Brain microvascular endothelial cell (primary cell): ENCODE measurements around the gene NCF4.

ENCODE experiments used
- DNase-seq: peaks from one replicate; pipeline ENCODE4 v3.0.0-alpha.2; 2020
- H3K27ac ChIP-seq: fragments of 250-450 bp; sonication (Bioruptor Pico); 2 replicates; pipeline ENCODE4 v1.5.1; 2020; ENCODE audit warnings: mild to moderate bottlenecking, moderate library complexity
- H3K27me3 ChIP-seq: fragments of 250-450 bp; sonication (Bioruptor Pico); replicated peaks from 2 replicates; pipeline ENCODE4 v1.5.1; 2020; ENCODE audit warnings: mild to moderate bottlenecking
- H3K36me3 ChIP-seq: fragments of 250-450 bp; sonication (Bioruptor Pico); replicated peaks from 2 replicates; pipeline ENCODE4 v1.5.1; 2020; ENCODE audit warnings: mild to moderate bottlenecking
- H3K4me3 ChIP-seq: 2 replicates; pipeline ENCODE4 v1.5.1; 2011; ENCODE audit warnings: low read depth, mild to moderate bottlenecking, control low read depth, low read length, moderate library complexity
- in situ Hi-C: cut with HindIII; loops from 2 replicates; pipeline ENCODE4 v1.10.0; 2017; ENCODE audit warnings: low sequenced_read_pairs, low pct_ligation_motif_present
- TF ChIP-seq, protein P1 (sequence below): IDR thresholded peaks from 2 replicates; pipeline ENCODE4 v1.5.1; 2011; ENCODE audit warnings: low read depth, mild to moderate bottlenecking, moderate library complexity, low read length, control low read depth, inconsistent platforms; ENCODE audit errors: missing control alignments

The NCF4 gene

DNA sequence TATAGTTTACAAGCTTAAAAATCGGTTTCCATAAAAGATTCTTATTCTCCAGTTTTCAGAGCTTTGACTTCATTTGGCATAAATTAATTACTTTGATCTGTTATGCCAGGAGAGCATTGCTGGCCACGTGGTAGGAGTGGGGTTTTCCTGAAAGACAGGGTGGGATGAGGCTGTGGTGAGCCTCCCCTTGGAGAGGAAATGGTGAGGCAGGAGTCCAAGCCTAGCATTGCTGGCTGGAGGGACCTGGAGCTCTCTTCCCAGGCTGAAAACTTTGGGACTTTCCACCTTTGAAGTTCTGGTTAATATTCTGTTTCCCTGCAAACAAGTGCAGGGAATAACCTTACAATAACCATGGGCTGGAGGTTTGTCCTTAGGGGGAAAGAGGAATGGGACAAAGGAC, 31.5 kb downstream of the NCF4 start:
- no peaks in the 10 kb centered on the region for H3K36me3 ChIP-seq
- H3K27ac ChIP-seq = no peak overlapping the region
- no peaks in the 10 kb centered on the region for H3K27me3 ChIP-seq
- H3K4me3 ChIP-seq = no peak overlapping the region
- TF ChIP-seq, protein P1, sequence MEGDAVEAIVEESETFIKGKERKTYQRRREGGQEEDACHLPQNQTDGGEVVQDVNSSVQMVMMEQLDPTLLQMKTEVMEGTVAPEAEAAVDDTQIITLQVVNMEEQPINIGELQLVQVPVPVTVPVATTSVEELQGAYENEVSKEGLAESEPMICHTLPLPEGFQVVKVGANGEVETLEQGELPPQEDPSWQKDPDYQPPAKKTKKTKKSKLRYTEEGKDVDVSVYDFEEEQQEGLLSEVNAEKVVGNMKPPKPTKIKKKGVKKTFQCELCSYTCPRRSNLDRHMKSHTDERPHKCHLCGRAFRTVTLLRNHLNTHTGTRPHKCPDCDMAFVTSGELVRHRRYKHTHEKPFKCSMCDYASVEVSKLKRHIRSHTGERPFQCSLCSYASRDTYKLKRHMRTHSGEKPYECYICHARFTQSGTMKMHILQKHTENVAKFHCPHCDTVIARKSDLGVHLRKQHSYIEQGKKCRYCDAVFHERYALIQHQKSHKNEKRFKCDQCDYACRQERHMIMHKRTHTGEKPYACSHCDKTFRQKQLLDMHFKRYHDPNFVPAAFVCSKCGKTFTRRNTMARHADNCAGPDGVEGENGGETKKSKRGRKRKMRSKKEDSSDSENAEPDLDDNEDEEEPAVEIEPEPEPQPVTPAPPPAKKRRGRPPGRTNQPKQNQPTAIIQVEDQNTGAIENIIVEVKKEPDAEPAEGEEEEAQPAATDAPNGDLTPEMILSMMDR = no peak
- DNase-seq = no peak
- in situ Hi-C loops = no loop called here

DNA sequence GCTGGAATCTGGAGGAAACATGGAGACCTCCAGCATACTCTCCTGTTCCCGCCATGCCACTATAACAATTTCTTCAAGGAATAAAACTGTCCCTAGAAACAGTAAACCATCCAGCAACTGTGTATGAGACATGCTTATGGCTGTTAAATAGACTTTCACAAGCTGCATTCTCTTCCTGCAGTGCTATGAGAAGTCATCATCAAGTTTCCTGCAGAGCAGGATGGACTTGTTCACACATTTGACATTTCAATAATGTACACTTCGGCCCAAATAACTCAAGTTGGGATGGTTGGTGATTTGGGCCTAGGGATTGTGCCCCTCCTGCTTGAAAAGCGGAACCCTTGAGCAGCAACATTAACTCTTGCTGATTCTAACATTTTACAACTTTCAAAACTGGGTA, 32.5 kb downstream of the NCF4 start:
- H3K27ac ChIP-seq = no peak overlapping the region
- no peak for DNase-seq
- TF ChIP-seq, protein P1 = no peak
- in situ Hi-C loops = no loop called here
- no peak overlapping the region for H3K4me3 ChIP-seq
- H3K36me3 ChIP-seq = no peaks in the 10 kb centered on the region
- no peaks in the 10 kb centered on the region for H3K27me3 ChIP-seq

GRCh38 chr22:36894266-36894665, 33.5 kb downstream of the NCF4 start:
- Histone ChIP-seq H3K27ac (no peak overlapping the region), H3K36me3 (no peaks in the 10 kb centered on the region), H3K4me3 (no peak overlapping the region), H3K27me3 (no peaks in the 10 kb centered on the region)
- no peak for DNase-seq
- TF ChIP-seq, protein P1 = no peak
- in situ Hi-C loops = no loop called here

GRCh38 chr22:36897611-36898010, 36.8 kb downstream of the NCF4 start:
- H3K27ac ChIP-seq = no peak overlapping the region
- no peaks in the 10 kb centered on the region for H3K27me3 ChIP-seq
- no peak overlapping the region for H3K4me3 ChIP-seq
- no peaks in the 10 kb centered on the region for H3K36me3 ChIP-seq
- in situ Hi-C loops = no loop called here
- TF ChIP-seq, protein P1 = no peak
- no peak for DNase-seq

DNA sequence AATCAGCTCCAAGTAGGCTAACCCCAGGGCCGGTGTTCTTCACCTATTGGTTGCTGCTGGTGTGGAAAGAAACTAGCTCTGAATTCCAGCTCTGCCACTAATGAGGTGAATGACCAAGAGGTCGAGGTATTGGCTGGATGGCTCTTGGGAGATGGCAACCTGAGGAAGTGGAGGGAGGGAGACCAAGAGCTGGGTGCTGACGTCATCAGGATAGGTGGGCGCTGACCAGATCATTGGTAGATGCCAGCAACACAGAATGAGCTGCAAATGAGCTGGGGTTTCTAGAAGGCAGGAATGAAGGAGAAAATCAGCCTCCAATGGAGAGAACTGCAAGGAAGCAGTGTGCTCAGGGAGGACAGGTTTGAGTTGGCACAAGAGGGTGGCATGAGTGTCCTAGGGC, 37.9 kb downstream of the NCF4 start:
- DNase-seq = no peak
- no peak overlapping the region for H3K4me3 ChIP-seq
- H3K36me3 ChIP-seq = no peaks in the 10 kb centered on the region
- TF ChIP-seq, protein P1 = no peak
- H3K27me3 ChIP-seq = no peaks in the 10 kb centered on the region
- H3K27ac ChIP-seq = no peak overlapping the region
- in situ Hi-C loops = no loop called here

DNA sequence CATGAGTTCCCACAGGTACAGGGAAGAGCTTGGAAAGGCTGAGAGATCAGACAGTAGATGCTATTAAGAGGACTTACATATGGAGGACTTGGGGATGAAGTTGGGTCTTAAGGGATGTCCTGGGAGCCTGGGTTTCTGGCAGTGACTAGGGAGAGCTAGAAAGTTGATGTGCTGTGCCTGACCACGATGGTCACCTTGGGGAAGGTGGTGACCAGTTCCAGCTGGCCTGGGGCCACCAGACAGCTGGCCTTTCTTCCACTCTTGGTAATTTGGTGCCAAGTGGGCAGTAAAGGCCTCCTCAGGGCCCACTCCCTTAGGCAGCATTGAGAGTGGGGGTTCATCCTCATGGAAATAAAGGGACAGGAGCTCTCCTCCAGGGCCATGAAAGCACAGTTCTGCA, 38.7 kb downstream of the NCF4 start:
- no peak overlapping the region for H3K4me3 ChIP-seq
- H3K27me3 ChIP-seq = no peaks in the 10 kb centered on the region
- no peak for DNase-seq
- TF ChIP-seq, protein P1 = no peak
- in situ Hi-C loops = no loop called here
- H3K36me3 ChIP-seq = no peaks in the 10 kb centered on the region
- H3K27ac ChIP-seq = no peak overlapping the region
